WTC11 (cell line): ENCODE data around the gene PRKCB. TPM values are rescaled to one million over a fixed set of nuclear protein-coding genes. Genes with fewer than 3 reads are reported as not detected.
A peak's percentile ranks its signal among the peaks of the same experiment; 100 is the strongest.

Source experiments
- ATAC-seq: fragments of 200-7000 bp; cut with Tn5 transposase; 2 replicates; pipeline ENCODE4 v1.10.0; 2021; ENCODE audit warnings: mild to moderate bottlenecking, moderate library complexity
- CTCF ChIA-PET: fragments of 300-600 bp; sonication (Branson Sonifier 250); formaldehyde crosslinking; loops from one replicate; lab custom pipeline; 2021; ENCODE audit warnings: antibody characterized with exemption; lab: Charles Lee
- POLR2A ChIA-PET: fragments of 350-600 bp; sonication (Branson Sonifier 250); formaldehyde crosslinking; loops from one replicate; lab custom pipeline; 2021; ENCODE audit warnings: antibody characterized with exemption; lab: Charles Lee
- DNase-seq: peaks from one replicate; pipeline ENCODE4 v3.0.0; 2021; ENCODE audit warnings: low spot score
- H3K27ac Mint-ChIP-seq: 2 replicates; pipeline ENCODE4 v1.8.0; 2021; ENCODE audit warnings: mixed read lengths
- H3K27me3 Mint-ChIP-seq: 2 replicates; pipeline ENCODE4 v1.8.0; 2021; ENCODE audit warnings: low read depth, mild to moderate bottlenecking, moderate library complexity, mixed read lengths
- H3K36me3 Mint-ChIP-seq: 2 replicates; pipeline ENCODE4 v1.8.0; 2021; ENCODE audit warnings: mixed read lengths
- H3K4me1 Mint-ChIP-seq: 2 replicates; pipeline ENCODE4 v1.8.0; 2022; ENCODE audit warnings: mixed read lengths
- H3K4me3 Mint-ChIP-seq: 2 replicates; pipeline ENCODE4 v1.8.0; 2021; ENCODE audit warnings: mild to moderate bottlenecking, moderate library complexity, mixed read lengths
- H3K9me3 Mint-ChIP-seq: 2 replicates; pipeline ENCODE4 v1.8.0; 2021; ENCODE audit warnings: mixed read lengths
- CDX4 ChIP-seq: fragments of 250-450 bp; sonication (Bioruptor Pico); IDR thresholded peaks from 2 replicates; pipeline ENCODE4 v1.9.0; 2021; ENCODE audit warnings: moderate library complexity, mild to moderate bottlenecking, inconsistent platforms, borderline replicate concordance
- CREB1 ChIP-seq: sonication (generic); formaldehyde crosslinking; IDR thresholded peaks from 2 replicates; pipeline ENCODE4 v1.8.0; 2023; ENCODE audit warnings: mild to moderate bottlenecking, missing genetic modification reagents
- E2F5 ChIP-seq: sonication (generic); formaldehyde crosslinking; IDR thresholded peaks from 2 replicates; pipeline ENCODE4 v1.8.1; 2022; ENCODE audit warnings: mild to moderate bottlenecking, moderate library complexity, missing genetic modification reagents
- ETV6 ChIP-seq: sonication (generic); formaldehyde crosslinking; IDR thresholded peaks from 2 replicates; pipeline ENCODE4 v1.8.1; 2022; ENCODE audit warnings: mild to moderate bottlenecking, missing genetic modification reagents
- HMGA2 ChIP-seq: fragments of 250-450 bp; sonication (Bioruptor Pico); IDR thresholded peaks from 2 replicates; pipeline ENCODE4 v1.4.0; 2021; ENCODE audit warnings: mild to moderate bottlenecking, moderate library complexity
- MAX ChIP-seq: sonication (generic); formaldehyde crosslinking; IDR thresholded peaks from 2 replicates; pipeline ENCODE4 v1.8.0; 2022; ENCODE audit warnings: mild to moderate bottlenecking, missing genetic modification reagents
- NR2C2 ChIP-seq: sonication (generic); formaldehyde crosslinking; IDR thresholded peaks from 2 replicates; pipeline ENCODE4 v1.8.0; 2022; ENCODE audit warnings: mild to moderate bottlenecking, missing genetic modification reagents
- ZBTB43 ChIP-seq: sonication (generic); formaldehyde crosslinking; IDR thresholded peaks from 2 replicates; pipeline ENCODE4 v1.8.1; 2023; ENCODE audit warnings: mild to moderate bottlenecking, missing genetic modification reagents
- ZNF232 ChIP-seq: sonication (generic); formaldehyde crosslinking; IDR thresholded peaks from 2 replicates; pipeline ENCODE4 v1.8.0; 2022; ENCODE audit warnings: mild to moderate bottlenecking, missing genetic modification reagents
- ZNF532 ChIP-seq: fragments of 250-450 bp; sonication (Bioruptor Pico); IDR thresholded peaks from 2 replicates; pipeline ENCODE4 v1.9.0; 2021; ENCODE audit warnings: mild to moderate bottlenecking, borderline replicate concordance
- total RNA-seq: library from RNA; stranded (reverse); gene quantifications from 3 replicates; pipeline ENCODE4 v1.2.3, GENCODE V29; 2021
- TF ChIP-seq, protein P1 (sequence below): sonication (generic); formaldehyde crosslinking; IDR thresholded peaks from 2 replicates; pipeline ENCODE4 v1.8.0; 2022; ENCODE audit warnings: mild to moderate bottlenecking, missing genetic modification reagents

PRKCB gene
- total RNA-seq, 1 experiment from 2014 or later, result 6.9 TPM

DNA sequence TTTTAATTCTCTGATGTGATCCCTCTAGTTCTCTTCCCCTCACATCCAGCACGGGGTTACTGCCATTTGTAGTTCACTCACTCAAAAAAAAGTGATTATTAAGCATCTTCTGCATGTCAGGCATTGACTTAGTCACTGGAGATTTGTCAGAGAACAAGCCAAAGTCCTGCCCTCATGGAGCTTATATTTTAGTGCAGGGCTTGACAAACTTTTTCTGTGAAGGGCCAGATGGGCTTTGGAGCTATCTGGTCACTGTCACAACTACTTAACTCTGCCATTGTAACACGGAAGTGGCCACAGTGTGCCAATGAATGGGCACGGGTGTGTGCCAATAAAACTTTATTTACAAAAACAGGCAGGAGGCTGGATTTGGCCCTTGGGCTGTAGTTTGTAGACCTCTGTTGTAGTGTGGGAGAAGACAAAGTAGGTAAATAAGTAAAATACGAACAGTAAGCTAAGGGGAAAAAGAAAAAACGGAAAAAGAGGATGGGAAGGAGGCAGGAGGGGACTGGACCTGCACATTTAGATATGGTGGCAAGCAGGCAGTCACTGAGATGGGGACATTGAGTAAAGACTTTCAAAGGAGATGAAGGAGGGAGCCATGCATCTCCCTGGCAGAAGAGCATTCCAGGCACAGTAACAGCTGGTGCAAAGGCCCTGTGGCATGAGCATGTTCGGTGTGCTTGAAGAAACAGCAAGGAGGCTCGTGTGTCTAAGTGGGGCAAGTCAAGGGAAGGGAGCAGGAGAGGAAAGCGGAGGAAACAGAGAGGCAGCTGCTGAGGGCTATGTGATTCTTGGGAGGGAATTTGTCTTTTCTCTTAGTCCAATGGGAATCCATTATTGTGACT lies 217.5 kb downstream of the PRKCB start:
- Mint-ChIP-seq H3K4me1 (peaks cover 76% of the 10 kb centered on the region), H3K27ac (no peak overlapping the region), H3K36me3 (no peaks in the 10 kb centered on the region), H3K27me3 (no peaks in the 10 kb centered on the region; the same call in 1 of the 2 replicates), H3K4me3 (no peak overlapping the region), H3K9me3 (0 out of 2 replicates have a peak, but pooled peaks cover 7% of the 10 kb centered on the region)
- ATAC-seq (no peak), DNase-seq (no peak)
- no peak for TF ChIP-seq CDX4 (CRISPR knock-in tag)
- no peak for TF ChIP-seq ETV6 (CRISPR knock-in tag)
- TF ChIP-seq E2F5 (CRISPR knock-in tag), result no peak
- TF ChIP-seq ZNF232 (CRISPR knock-in tag), result no peak
- no peak for TF ChIP-seq NR2C2 (CRISPR knock-in tag)
- ChIA-PET POLR2A (no interaction called here), CTCF (interaction anchor here (1.1 to 2.2 kb wide), 2 partner anchors 18 to 199 kb away, joined by 4 to 9 read pairs; no protein-coding TSS in a partner anchor)

GRCh38 chr16:24054741-24055491 lies 219.1 kb downstream of the PRKCB start:
- Mint-ChIP-seq H3K27ac (peak overlapping the region; percentile 35; the same call in 1 of the 2 replicates), H3K36me3 (no peaks in the 10 kb centered on the region), H3K27me3 (no peaks in the 10 kb centered on the region; the same call in 1 of the 2 replicates), H3K4me1 (peaks cover 68% of the 10 kb centered on the region), H3K4me3 (no peak overlapping the region), H3K9me3 (0 out of 2 replicates have a peak, but pooled peaks cover 7% of the 10 kb centered on the region)
- TF ChIP-seq HMGA2 (CRISPR knock-in tag) (0 out of 2 replicates have a peak, but pooled peaks have one; percentile 50), MAX (CRISPR knock-in tag) (peak; percentile 25; the same call in 1 of the 2 replicates), CREB1 (no peak), ZNF532 (CRISPR knock-in tag) (no peak), ZBTB43 (no peak)
- TF ChIP-seq, protein P1, sequence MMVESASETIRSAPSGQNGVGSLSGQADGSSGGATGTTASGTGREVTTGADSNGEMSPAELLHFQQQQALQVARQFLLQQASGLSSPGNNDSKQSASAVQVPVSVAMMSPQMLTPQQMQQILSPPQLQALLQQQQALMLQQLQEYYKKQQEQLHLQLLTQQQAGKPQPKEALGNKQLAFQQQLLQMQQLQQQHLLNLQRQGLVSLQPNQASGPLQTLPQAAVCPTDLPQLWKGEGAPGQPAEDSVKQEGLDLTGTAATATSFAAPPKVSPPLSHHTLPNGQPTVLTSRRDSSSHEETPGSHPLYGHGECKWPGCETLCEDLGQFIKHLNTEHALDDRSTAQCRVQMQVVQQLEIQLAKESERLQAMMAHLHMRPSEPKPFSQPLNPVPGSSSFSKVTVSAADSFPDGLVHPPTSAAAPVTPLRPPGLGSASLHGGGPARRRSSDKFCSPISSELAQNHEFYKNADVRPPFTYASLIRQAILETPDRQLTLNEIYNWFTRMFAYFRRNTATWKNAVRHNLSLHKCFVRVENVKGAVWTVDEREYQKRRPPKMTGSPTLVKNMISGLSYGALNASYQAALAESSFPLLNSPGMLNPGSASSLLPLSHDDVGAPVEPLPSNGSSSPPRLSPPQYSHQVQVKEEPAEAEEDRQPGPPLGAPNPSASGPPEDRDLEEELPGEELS, result 0 out of 2 replicates have a peak, but pooled peaks have one; percentile 20
- ATAC-seq (peak; percentile 76), DNase-seq (peak; percentile 46)
- ChIA-PET POLR2A (interaction anchor here (0.6 to 1.5 kb wide), 2 partner anchors 16 to 261 kb away, joined by 4 to 6 read pairs; no protein-coding TSS in a partner anchor), CTCF (interaction anchor here (0.5 to 2.5 kb wide), 13 partner anchors 9 to 854 kb away, joined by 3 to 38 read pairs (median 4); no protein-coding TSS in a partner anchor)
